Tibial nerve (tissue), 4 donors: ENCODE data around the gene NOLC1.

Experiments
- CTCF ChIP-seq, 5 experiments: fragments of 200-600 bp in 3 of 5; fragments of 450-650 bp in 2 of 5; sonication (generic) in 3 of 5; IDR thresholded peaks; one replicate each; pipeline ENCODE4 v1.5.1; 2016 to 2019; ENCODE audit warnings: antibody characterized with exemption in 5 of 5, mild to moderate bottlenecking in 3 of 5, moderate library complexity in 2 of 5
- EP300 ChIP-seq, 2 donors: sonication (generic); formaldehyde crosslinking; IDR thresholded peaks; one replicate each; pipeline ENCODE4 v1.6.1; 2017; ENCODE audit warnings: antibody characterized with exemption in 2 of 2, mild to moderate bottlenecking in 1 of 2
- POLR2A ChIP-seq, 2 donors: fragments of 450-650 bp; IDR thresholded peaks; one replicate each; pipeline ENCODE4 v1.6.1; 2017; ENCODE audit warnings: antibody characterized with exemption in 2 of 2, mild to moderate bottlenecking in 2 of 2, moderate library complexity in 2 of 2

DNA sequence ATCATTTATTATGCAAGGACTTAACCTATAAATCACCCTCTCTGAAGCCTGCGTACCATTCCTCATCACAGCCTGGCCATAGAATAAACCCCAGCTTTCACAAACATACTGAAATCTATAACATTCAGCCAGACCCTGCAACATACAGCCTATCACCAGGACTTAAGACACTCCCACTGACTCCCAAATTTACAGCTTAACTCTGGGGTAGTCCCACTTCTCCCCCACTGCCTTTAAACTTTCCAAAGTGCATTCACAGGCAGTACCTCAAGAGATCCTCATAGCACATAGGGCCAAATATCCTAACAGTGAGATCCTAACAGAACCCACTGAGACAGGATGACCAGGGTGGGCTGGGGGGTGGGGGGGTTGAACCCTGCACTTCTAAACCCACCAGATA, 35.5 kb upstream of the NOLC1 start:
- no peak for TF ChIP-seq CTCF (IDR thresholded peaks at IDR 0.05)
- no peak for TF ChIP-seq POLR2A (IDR thresholded peaks at IDR 0.05)
- TF ChIP-seq EP300 (IDR thresholded peaks at IDR 0.05): no peak
